Heart right ventricle (tissue), 16 donors: ENCODE measurements around the gene MAST2. TPM values are rescaled to one million over a fixed set of nuclear protein-coding genes. Genes with fewer than 3 reads are reported as not detected.

Experiments used
- ATAC-seq, 8 donors: fragments of 200-7000 bp; cut with Tn5 transposase; one replicate each; pipeline ENCODE4 v1.9.1; 2020; ENCODE audit warnings: mild to moderate bottlenecking in 8 of 8, moderate library complexity in 8 of 8, moderate number of reproducible peaks in 1 of 8
- DNase-seq, 2 donors: peaks; one replicate each; pipeline ENCODE4 v3.0.0-alpha.2; 2020
- H3K27ac ChIP-seq, 10 donors: fragments of 200-600 bp; sonication (generic) in 2 of 10; one replicate each; pipeline versions ENCODE4 v1.5.0 to v1.8.0; 2020 to 2022; ENCODE audit warnings: mild to moderate bottlenecking in 3 of 10
- H3K27me3 ChIP-seq, 7 donors: fragments of 200-600 bp; one replicate each; pipeline ENCODE4 v1.8.0; 2021 to 2022; ENCODE audit warnings: mild to moderate bottlenecking in 2 of 7
- H3K36me3 ChIP-seq, 9 donors: fragments of 200-600 bp; sonication (generic) in 1 of 9; one replicate each; pipeline versions ENCODE4 v1.5.0 to v1.8.0; 2020 to 2022; ENCODE audit warnings: mild to moderate bottlenecking in 2 of 9
- H3K4me1 ChIP-seq, 9 donors: fragments of 200-600 bp; sonication (generic) in 1 of 9; one replicate each; pipeline versions ENCODE4 v1.5.0 to v1.8.0; 2020 to 2022; ENCODE audit warnings: mild to moderate bottlenecking in 4 of 9
- H3K4me3 ChIP-seq, 10 donors: fragments of 200-600 bp; sonication (generic) in 2 of 10; one replicate each; pipeline versions ENCODE4 v1.5.0 to v1.8.0; 2020 to 2022; ENCODE audit warnings: mild to moderate bottlenecking in 7 of 10, moderate library complexity in 2 of 10
- H3K9me3 ChIP-seq, 11 donors: fragments of 200-600 bp in 10 of 11; sonication (generic) in 2 of 11; one replicate each; pipeline versions ENCODE4 v1.5.0 to v1.8.0; 2013 to 2022; ENCODE audit warnings: mild to moderate bottlenecking in 2 of 11, control low read depth in 1 of 11, moderate library complexity in 1 of 11
- CTCF ChIP-seq, 9 donors: fragments of 200-600 bp; sonication (generic) in 2 of 9; IDR thresholded peaks; one replicate each; pipeline versions ENCODE4 v1.5.0 to v1.8.0; 2021 to 2022; ENCODE audit warnings: antibody characterized with exemption in 9 of 9, mild to moderate bottlenecking in 5 of 9, moderate library complexity in 1 of 9
- WGBS, 2 donors: extraction: QIAGEN DNeasy Blood & Tissue Kit; methylation state at CpG; one replicate each; pipeline ENCODE4 v1.1.7; 2013; ENCODE audit warnings: inconsistent platforms in 1 of 2; 5-methylcytosine and 5-hydroxymethylcytosine counted together
- intact Hi-C, 10 donors: fragments of 100-400 bp; cut with DNase I; formaldehyde crosslinking; loops; one replicate each; pipeline versions ENCODE4 v1.11.1 to v1.14.2; 2022
- long read RNA-seq, 3 donors: library from polyadenylated mRNA; unstranded; transcript quantifications; one replicate each; pipeline ENCODE4 v2.0.0, GENCODE V29; 2020 to 2021
- polyA plus RNA-seq, 2 donors: library from polyadenylated mRNA; stranded (reverse); fragments of 200-250 nt; gene quantifications; one replicate each; pipeline ENCODE4 v1.2.3, GENCODE V29; 2013
- total RNA-seq, 10 donors: library from RNA; stranded (reverse); fragmentation: NEBNext Ultra II Directional in 3 of 10; extraction: Animal tissue kit (Norgen Biotek cat#: 25700) in 3 of 10; gene quantifications; one replicate each; pipeline versions ENCODE4 v1.2.1 to v1.2.4, GENCODE V29; 2021 to 2023
- donor health status: Arrhythmogenic right ventricular cardiomyopathy.
- donor health status: ischemic (EF 13 %, LVEDD 7.1; RV severe dilation, severe dysfunction).
- donor health status: healthy with polysubstance abuse.
- donor health status: DM: no; HTN: yes; CAD: no.
- donor health status: DM: no; HTN: no; CAD: no.
- donor health status: ischemic (EF 25% LVEDD 6.9; RV normal size, moderate dysfunction).
- donor health status: ischemic (EF 25% LVEDD 5.7; RV mildly dilated, moderate dysfunction).
- donor health status: healthy.
- donor health status: DM: yes; HTN: yes; CAD: no.
- donor health status: Ischemic cardiomyopathy.
- donor health status: ischemic (EF 35%, LVEDD 5.7; RV mildly dilated, moderate dysfunction).
- donor health status: nonischemic (EF 11% LVEDD 7.7; RV severe dilation, severe dysfunction).
- donor health status: DM: yes; HTN: yes; CAD: no.
- donor health status: PGD.
- donor health status: ischemic (EF 29% LVEDD 5.4; RV normal size, mild dysfunction).
- donor health status: nonischemic (EF 23%, LVEDD 6.1; RV moderate dilation, normal function).

MAST2 gene
- 100 to 1,000 TPM in 2 of 10 donors, 10 to 100 TPM in 8; 73.7 to 129 (median 86.6) TPM for total RNA-seq
- polyA plus RNA-seq = 10 to 100 TPM; 66.4 to 79.5 TPM
- long read RNA-seq, donor 1, partial matches to known transcripts = 95 of 108 reads
- long read RNA-seq, donor 1, other reads (novel, unspliced or antisense) = 13 of 108 reads
- long read RNA-seq, donor 2, partial matches to known transcripts = 48 of 54 reads
- long read RNA-seq, donor 2, other reads (novel, unspliced or antisense) = 6 of 54 reads
- long read RNA-seq, donor 3, partial matches to known transcripts = 74 of 88 reads
- long read RNA-seq, donor 3, other reads (novel, unspliced or antisense) = 13 of 88 reads

- Histone ChIP-seq H3K27ac (peak within 1 kb of the TSS in 9 of 10 donors; percentile 50 to 90 (median 79)), H3K4me1 (peaks cover 3 to 29% (median 20%) of the 10 kb centered on the region in 9 donors), H3K27me3 (no peaks in the 10 kb centered on the region), H3K4me3 (peak within 1 kb of the TSS; percentile 19 to 62 (median 60)), H3K9me3 (no peaks in the 10 kb centered on the region), H3K36me3 (peaks cover 0 to 7% (median 0%) of the 10 kb centered on the region in 9 donors)
- intact Hi-C loops = loop anchor here in 4 of 10 donors (5.0 kb wide), 2 partner anchors 46 to 51 kb away; partner anchors contain the start of gene IPP (in 3 of the 4)
- peak; percentile 87 to 91 for DNase-seq
- no peak for TF ChIP-seq CTCF (IDR thresholded peaks at IDR 0.05)
- 0% methylated on average over 43 to 53 of the region's 58 CpGs for WGBS, 2 donors
- peak; percentile 96 to 99 (median 98) for ATAC-seq
These were observed at the start of gene MAST2 for GRCh38 chr1:45803299-45803780. TSS of gene MAST2 (plus strand) at chr1:45803612. CDS start at chr1:45803896, 284 bp downstream.

GRCh38 chr1:45755697-45756096 lies 47.7 kb upstream of the MAST2 start:
- DNase-seq (no peak), ATAC-seq (no peak)
- H3K27me3 ChIP-seq = no peaks in the 10 kb centered on the region
- intact Hi-C loops = loop anchor here in 1 of 10 donors (5.0 kb wide), 1 partner anchor 47 kb away; the partner anchor contains the start of gene MAST2
- H3K9me3 ChIP-seq = peaks cover 0 to 15% (median 3%) of the 10 kb centered on the region in 11 donors
- no peak for TF ChIP-seq CTCF (IDR thresholded peaks at IDR 0.05)
- no peak overlapping the region for H3K27ac ChIP-seq
- H3K36me3 ChIP-seq = no peaks in the 10 kb centered on the region
- no peak overlapping the region for H3K4me3 ChIP-seq
- 63 to 64% methylated on average over 5 of the region's 5 CpGs for WGBS, 2 donors
- peaks cover 0 to 11% (median 7%) of the 10 kb centered on the region in 9 donors for H3K4me1 ChIP-seq

GRCh38 chr1:45762291-45762690 lies 41.1 kb upstream of the MAST2 start:
- Histone ChIP-seq H3K27ac (no peak overlapping the region), H3K36me3 (no peaks in the 10 kb centered on the region), H3K4me3 (no peak overlapping the region), H3K27me3 (no peaks in the 10 kb centered on the region), H3K9me3 (no peaks in the 10 kb centered on the region), H3K4me1 (no peaks in the 10 kb centered on the region)
- no peak for DNase-seq
- TF ChIP-seq CTCF (IDR thresholded peaks at IDR 0.05) = no peak
- intact Hi-C loops = no loop called here
- ATAC-seq = no peak
- 70 to 74% methylated on average over 3 of the region's 3 CpGs for WGBS, 2 donors

GRCh38 chr1:45765999-45766792 lies 37.2 kb upstream of the MAST2 start:
- no peak for TF ChIP-seq CTCF (IDR thresholded peaks at IDR 0.05)
- no peaks in the 10 kb centered on the region for H3K9me3 ChIP-seq
- no peak overlapping the region for H3K27ac ChIP-seq
- no peaks in the 10 kb centered on the region for H3K4me1 ChIP-seq
- H3K4me3 ChIP-seq = no peak overlapping the region
- no peaks in the 10 kb centered on the region for H3K27me3 ChIP-seq
- intact Hi-C loops = no loop called here
- H3K36me3 ChIP-seq = no peaks in the 10 kb centered on the region
- ATAC-seq = no peak
- 88 to 94% methylated on average over 13 of the region's 13 CpGs for WGBS, 2 donors
- no peak for DNase-seq
